GM21360 (cell line): Measurements from ENCODE around the gene RXRB.

Source experiments
- ATAC-seq: cut with Tn5 transposase; IDR thresholded peaks from one replicate; pipeline ENCODE4 v1.9.1; 2021; ENCODE audit warnings: mild to moderate bottlenecking, moderate library complexity; ENCODE audit not compliant: unreplicated experiment

RXRB gene

DNA sequence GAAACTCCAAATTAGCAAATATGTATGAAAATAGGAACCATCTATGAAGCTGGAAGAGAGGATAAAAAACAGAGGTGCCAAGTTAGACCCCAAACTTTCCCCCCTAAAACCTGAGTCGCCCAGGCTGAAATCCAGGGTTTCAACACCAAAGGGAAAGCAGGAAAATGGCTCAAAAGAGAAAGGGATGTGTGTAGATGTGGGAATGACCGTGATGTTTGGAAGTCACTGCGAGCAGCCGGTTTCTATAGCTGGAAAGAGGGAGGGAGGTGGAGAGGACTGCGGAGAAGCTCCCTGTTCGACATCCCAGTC is 12.3 kb upstream of the RXRB start:
- no peak for ATAC-seq

GRCh38 chr6:33211666-33212422 is 11.4 kb upstream of the RXRB start:
- ATAC-seq: no peak

DNA sequence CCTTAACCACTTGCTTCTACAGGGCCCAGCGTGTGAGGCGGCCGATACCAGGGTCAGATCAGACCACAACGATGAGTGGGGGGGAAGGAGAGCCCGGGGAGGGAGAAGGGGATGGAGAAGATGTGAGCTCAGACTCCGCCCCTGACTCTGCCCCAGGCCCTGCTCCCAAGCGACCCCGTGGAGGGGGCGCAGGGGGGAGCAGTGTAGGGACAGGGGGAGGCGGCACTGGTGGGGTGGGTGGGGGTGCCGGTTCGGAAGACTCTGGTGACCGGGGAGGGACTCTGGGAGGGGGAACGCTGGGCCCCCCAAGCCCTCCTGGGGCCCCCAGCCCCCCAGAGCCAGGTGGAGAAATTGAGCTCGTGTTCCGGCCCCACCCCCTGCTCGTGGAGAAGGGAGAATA is 10.7 kb upstream of the RXRB start:
- no peak for ATAC-seq

DNA sequence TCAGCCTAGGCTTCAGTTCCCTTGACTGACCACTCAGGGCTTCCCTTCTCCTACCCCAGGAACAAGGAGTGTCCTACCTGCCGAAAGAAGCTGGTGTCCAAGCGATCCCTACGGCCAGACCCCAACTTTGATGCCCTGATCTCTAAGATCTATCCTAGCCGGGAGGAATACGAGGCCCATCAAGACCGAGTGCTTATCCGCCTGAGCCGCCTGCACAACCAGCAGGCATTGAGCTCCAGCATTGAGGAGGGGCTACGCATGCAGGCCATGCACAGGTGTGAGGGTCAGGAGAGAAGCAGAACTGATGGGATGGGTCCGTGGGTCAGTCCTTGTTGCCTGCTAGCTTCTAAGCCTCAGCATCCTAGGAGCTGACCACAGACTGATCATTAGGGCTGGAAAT is 9.4 kb upstream of the RXRB start:
- ATAC-seq: no peak

DNA sequence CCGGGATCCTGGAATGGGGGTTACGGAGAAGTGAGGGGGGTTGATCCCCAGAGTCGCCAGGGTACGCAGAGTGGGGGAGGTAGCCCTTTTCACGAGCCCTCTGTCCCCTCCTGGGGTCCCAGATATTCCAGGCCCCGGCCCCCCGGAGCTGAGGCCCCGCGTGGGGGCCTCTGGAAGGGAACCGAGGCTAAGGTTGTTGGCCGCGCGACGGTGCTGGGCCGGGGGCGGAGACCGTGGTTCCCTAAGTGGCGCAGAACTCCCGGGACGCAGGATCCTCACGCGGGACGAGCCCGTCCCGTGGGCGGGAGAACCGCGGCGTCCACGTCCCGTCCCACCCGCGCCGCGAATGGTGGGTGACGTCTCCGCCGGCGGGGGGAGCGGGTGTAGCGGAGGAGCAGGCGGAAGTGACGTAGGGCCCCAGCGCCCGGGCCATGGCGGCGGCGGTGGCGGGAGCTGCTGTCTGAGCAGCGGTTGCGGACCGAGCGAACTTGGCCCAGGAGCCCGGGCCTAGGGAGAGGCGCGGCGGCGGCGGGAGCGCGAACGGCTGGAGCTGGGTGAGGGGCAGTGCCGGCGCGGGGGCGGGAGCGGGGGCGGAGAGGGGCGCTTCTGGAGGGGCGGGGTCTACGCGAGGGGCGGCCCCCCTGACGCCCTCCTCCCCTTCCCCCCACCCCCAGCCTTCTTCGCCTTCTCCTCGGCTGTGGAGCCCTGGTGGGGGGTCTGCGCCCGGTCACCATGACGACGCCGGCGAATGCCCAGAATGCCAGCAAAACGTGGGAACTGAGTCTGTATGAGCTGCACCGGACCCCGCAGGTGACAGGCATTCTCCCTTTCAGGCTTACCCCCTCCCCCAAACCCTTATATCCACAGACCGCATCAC is 7.9 kb upstream of the RXRB start, which contains the start of gene RING1:
Gene RING1 (plus strand): TSS at position 410 of the 877 bp plus-strand sequence. CDS start 323 bp downstream, at position 733.
- ATAC-seq: no peak

DNA sequence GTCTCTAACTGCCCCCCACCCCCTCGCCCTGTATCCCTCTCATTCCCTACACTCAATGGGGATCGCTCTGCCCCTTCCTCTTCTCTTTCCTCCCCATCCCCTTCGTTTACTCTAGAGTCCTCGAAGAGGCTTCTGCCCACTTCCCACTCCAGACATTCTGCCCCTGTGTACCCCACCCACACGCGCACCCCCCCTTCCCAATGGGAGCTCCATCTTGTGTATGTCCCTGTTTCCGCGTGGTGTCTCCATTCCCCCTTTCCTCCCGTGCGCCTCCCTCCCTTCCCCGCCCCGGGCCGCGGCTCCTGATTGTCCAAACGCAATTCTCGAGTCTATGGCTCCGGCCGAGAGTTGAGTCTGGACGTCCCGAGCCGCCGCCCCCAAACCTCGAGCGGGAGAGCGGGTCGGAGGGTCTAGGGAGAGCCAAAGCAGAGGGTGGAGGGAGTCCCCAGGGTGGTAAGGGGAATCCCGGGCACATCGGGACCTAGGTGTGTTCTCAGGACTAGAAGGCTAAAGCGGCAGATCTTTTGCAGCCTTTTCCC is 7.2 kb upstream of the RXRB start:
- no peak for ATAC-seq

GRCh38 chr6:33206864-33207551 is 6.5 kb upstream of the RXRB start:
- ATAC-seq: no peak

- no peak for ATAC-seq
Measured at GRCh38 chr6:33206027-33206863, 5.8 kb upstream of the RXRB start.

DNA sequence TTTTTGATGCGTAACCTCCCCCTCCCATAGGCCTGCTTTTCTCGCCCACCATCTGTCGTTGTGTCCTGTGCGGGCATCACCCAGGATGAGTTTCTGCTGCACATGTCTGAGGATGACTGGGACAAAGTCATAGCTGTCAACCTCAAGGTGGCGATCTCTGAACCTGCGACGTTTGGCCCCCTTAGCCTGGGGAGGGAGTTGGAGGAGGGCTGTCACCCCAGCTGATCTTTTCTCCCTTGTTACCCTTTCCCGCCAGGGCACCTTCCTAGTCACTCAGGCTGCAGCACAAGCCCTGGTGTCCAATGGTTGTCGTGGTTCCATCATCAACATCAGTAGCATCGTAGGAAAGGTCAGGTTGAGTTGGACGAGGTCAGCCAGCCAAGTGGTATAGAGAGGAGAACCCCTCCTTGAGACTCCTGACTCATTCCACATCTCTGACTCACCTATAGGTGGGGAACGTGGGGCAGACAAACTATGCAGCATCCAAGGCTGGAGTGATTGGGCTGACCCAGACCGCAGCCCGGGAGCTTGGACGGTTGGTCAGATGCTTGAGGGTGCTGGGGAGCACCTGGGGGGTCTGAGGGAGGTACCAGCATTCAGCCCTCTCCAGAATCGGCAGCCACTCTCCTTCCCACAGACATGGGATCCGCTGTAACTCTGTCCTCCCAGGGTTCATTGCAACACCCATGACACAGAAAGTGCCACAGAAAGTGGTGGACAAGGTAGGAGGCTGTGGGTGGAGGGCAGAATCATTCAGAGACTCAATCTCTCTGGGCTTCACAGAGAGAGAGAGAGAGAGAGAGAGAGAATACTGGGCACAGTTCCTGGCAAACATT is 4.9 kb upstream of the RXRB start:
- no peak for ATAC-seq

GRCh38 chr6:33204415-33205190 is 4.1 kb upstream of the RXRB start, which contains the start of gene HSD17B8:
HSD17B8 (plus strand) TSS chr6:33204655; CDS start chr6:33204669, 14 bp downstream.
- peak; percentile 35 for ATAC-seq

DNA sequence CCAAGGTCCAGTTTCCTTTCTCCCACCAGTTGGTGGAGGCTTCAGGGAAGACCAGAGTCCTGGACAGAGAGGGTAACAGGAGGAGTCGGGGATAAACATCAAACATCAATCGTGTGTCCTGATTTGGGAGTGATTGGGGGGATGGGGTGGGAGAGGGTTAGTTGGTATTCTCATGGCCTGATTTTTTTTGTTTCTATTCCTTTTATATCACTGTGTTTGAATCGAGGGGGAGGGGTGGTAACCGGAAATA is 3.6 kb upstream of the RXRB start:
- no peak for ATAC-seq

DNA sequence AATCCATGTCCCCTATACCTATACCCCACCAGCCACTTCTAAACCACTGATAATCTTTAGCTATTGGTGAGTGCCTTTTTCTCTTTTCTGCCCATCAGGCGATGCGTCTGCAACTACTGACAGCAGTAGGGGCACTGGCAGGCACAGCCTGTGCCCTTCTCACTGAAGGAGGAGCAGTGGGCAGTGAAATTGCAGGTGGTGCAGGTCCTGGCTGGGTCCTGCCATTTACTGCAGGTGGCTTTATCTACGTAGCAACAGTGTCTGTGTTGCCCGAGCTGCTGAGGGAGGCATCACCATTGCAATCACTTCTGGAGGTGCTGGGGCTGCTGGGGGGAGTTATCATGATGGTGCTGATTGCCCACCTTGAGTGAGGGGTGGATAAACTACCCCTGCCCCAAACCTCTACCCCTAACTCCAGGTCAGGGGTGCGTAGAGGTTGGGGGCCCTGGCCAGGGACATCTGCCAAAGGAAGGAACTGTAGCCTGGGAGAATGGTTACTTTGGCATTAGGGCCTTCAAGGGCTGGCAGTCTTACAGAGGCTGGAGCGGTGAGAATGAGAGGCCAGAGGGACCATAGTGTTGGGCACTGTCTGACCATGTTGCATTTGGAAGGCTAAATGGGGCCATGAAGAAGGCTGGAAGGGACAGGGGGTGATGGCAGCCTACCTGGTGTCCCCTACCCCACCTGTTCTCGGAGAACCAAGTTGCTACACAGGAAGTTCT is 3.1 kb upstream of the RXRB start:
- no peak for ATAC-seq

- ATAC-seq: no peak
Measured at GRCh38 chr6:33202799-33203198, 2.3 kb upstream of the RXRB start.

DNA sequence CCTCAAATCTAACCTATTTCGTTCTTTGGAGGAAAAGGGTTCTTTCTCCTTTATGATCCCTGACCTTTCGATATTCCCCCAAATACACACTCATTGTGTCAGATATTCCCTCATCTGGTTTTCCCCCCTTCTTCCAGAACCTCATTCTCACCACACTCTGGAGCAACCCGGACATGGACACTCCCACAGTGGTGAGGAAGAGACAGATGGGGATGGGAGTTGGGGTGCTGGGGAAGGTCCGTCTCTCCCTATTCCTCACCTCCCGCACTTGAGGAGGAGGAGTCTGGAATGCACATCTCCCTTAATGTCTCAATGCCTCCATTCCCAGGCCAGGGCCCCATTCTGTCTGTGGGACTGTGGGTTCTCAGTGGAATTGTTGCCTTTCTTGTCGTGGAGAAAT is 1.5 kb upstream of the RXRB start:
- ATAC-seq: no peak

DNA sequence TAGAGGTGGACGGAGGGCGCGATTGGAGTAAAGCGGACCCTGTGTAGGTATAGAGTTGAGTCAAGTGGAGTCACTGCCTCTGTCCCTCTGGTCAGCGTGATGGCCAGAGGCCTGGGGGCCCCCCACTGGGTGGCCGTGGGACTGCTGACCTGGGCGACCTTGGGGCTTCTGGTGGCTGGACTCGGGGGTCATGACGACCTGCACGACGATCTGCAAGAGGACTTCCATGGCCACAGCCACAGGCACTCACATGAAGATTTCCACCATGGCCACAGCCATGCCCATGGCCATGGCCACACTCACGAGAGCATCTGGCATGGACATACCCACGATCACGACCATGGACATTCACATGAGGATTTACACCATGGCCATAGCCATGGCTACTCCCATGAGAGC is 681 bp upstream of the RXRB start:
- no peak for ATAC-seq

GRCh38 chr6:33199687-33200218 is 712 bp downstream of the RXRB start:
- ATAC-seq: peak; percentile 28

- no peak for ATAC-seq
Measured at GRCh38 chr6:33198853-33199436, 1.5 kb downstream of the RXRB start.
